Neural cell (in vitro differentiated cells): ENCODE results near the gene DEPDC5. TPM values are rescaled to one million over a fixed set of nuclear protein-coding genes. Genes with fewer than 3 reads are reported as not detected.
"Not testable (repeated sequence)": the region's sequence is repeated elsewhere in the genome, so short reads cannot be mapped to it uniquely, and the experiment has no call there.

Experiments
- H2AFZ ChIP-seq: fragments of 200-600, 300-800 bp; sonication (generic), shearing (Covaris generic); 2 replicates; pipeline ENCODE4 v1.6.0; 2014; ENCODE audit warnings: low read depth, mild to moderate bottlenecking, antibody characterized with exemption, low read length, moderate library complexity
- H3F3A ChIP-seq: fragments of 200-600 bp; shearing (Covaris generic); 2 replicates; pipeline ENCODE4 v1.6.1; 2016; ENCODE audit warnings: mild to moderate bottlenecking, moderate library complexity, mixed read lengths, antibody characterized with exemption, low read length; ENCODE audit not compliant: insufficient read depth, poor library complexity, severe bottlenecking
- H3K27ac ChIP-seq: fragments of 200-600, 300-800 bp; sonication (generic), shearing (Covaris generic); 2 replicates; pipeline ENCODE4 v1.5.1; 2014; ENCODE audit warnings: mild to moderate bottlenecking, low read length, moderate library complexity
- H3K27me3 ChIP-seq: fragments of 300-800, 200-600 bp; sonication (generic), shearing (Covaris generic); 2 replicates; pipeline ENCODE4 v1.6.0; 2014; ENCODE audit warnings: mild to moderate bottlenecking, low read depth, low read length, moderate library complexity; ENCODE audit not compliant: insufficient read depth
- H3K36me3 ChIP-seq: fragments of 300-800, 200-600 bp; sonication (generic), shearing (Covaris generic); 2 replicates; pipeline ENCODE4 v1.5.1; 2014; ENCODE audit warnings: mild to moderate bottlenecking, antibody characterized with exemption, low read length, moderate library complexity; ENCODE audit not compliant: insufficient read depth
- H3K4me2 ChIP-seq: fragments of 300-800, 200-600 bp; sonication (generic), shearing (Covaris generic); 2 replicates; pipeline ENCODE4 v1.6.0; 2014; ENCODE audit warnings: mild to moderate bottlenecking, low read length
- H3K4me3 ChIP-seq: fragments of 300-800, 200-600 bp; sonication (generic), shearing (Covaris generic); 2 replicates; pipeline ENCODE4 v1.5.1; 2014; ENCODE audit warnings: mild to moderate bottlenecking, low read length, moderate library complexity
- H3K79me2 ChIP-seq: fragments of 200-600 bp; shearing (Covaris generic); replicated peaks from 2 replicates; pipeline ENCODE4 v1.6.0; 2014; ENCODE audit warnings: mild to moderate bottlenecking, low read length, moderate library complexity; ENCODE audit not compliant: insufficient read depth
- H3K9ac ChIP-seq: fragments of 300-800, 200-600 bp; sonication (generic), shearing (Covaris generic); 2 replicates; pipeline ENCODE4 v1.6.1; 2016; ENCODE audit warnings: mild to moderate bottlenecking, low read length, mixed read lengths
- H3K9me2 ChIP-seq: fragments of 200-600 bp; shearing (Covaris generic); 2 replicates; pipeline ENCODE4 v1.6.1; 2016; ENCODE audit warnings: mild to moderate bottlenecking, low read length, mixed read lengths; ENCODE audit not compliant: insufficient read depth
- H3K9me3 ChIP-seq: fragments of 200-600, 300-800 bp; sonication (generic), shearing (Covaris generic); 2 replicates; pipeline ENCODE4 v1.6.1; 2016; ENCODE audit warnings: mild to moderate bottlenecking, mixed run types, low read length, moderate library complexity, mixed read lengths
- H4K20me1 ChIP-seq: fragments of 200-600 bp; shearing (Covaris generic); 2 replicates; pipeline ENCODE4 v1.6.1; 2016; ENCODE audit warnings: mild to moderate bottlenecking, mixed run types; ENCODE audit not compliant: insufficient read depth
- EP300 ChIP-seq: fragments of 450-650 bp; conservative IDR thresholded peaks from 2 replicates; pipeline ENCODE4 v1.6.1; 2014; ENCODE audit warnings: antibody characterized with exemption, mild to moderate bottlenecking, moderate library complexity; ENCODE audit not compliant: poor library complexity, severe bottlenecking
- EZH2 ChIP-seq: fragments of 200-600, 300-800 bp; shearing (Covaris generic), sonication (generic); IDR thresholded peaks from 2 replicates; pipeline ENCODE4 v1.6.1; 2014; ENCODE audit warnings: antibody characterized with exemption, low read length, borderline replicate concordance, mild to moderate bottlenecking; ENCODE audit not compliant: insufficient read depth, poor library complexity, severe bottlenecking
- MXI1 ChIP-seq: fragments of 450-650 bp; conservative IDR thresholded peaks from 2 replicates; pipeline ENCODE4 v1.6.1; 2014; ENCODE audit warnings: antibody characterized with exemption, mild to moderate bottlenecking; ENCODE audit not compliant: poor library complexity, severe bottlenecking
- POLR2AphosphoS5 ChIP-seq: IDR thresholded peaks from 2 replicates; pipeline ENCODE4 v1.6.1; 2012
- RAD21 ChIP-seq: fragments of 450-650 bp; conservative IDR thresholded peaks from 2 replicates; pipeline ENCODE4 v1.6.1; 2014; ENCODE audit warnings: antibody characterized with exemption, mild to moderate bottlenecking, moderate library complexity
- SMC3 ChIP-seq: fragments of 450-650 bp; conservative IDR thresholded peaks from 2 replicates; pipeline ENCODE4 v1.6.1; 2014; ENCODE audit warnings: antibody characterized with exemption, mild to moderate bottlenecking, moderate library complexity; ENCODE audit not compliant: poor library complexity
- TAF1 ChIP-seq: IDR thresholded peaks from 2 replicates; pipeline ENCODE4 v1.6.1; 2012; ENCODE audit warnings: low read depth
- polyA plus RNA-seq: library from polyadenylated mRNA; depleted of rRNA; stranded (reverse); fragments of >200 nt; gene quantifications from 2 replicates; pipeline ENCODE4 v1.2.3, GENCODE V29; 2014
- TF ChIP-seq, protein P1 (sequence below): fragments of 450-650 bp; IDR thresholded peaks from 2 replicates; pipeline ENCODE4 v1.5.1; 2014; ENCODE audit warnings: antibody characterized with exemption, mild to moderate bottlenecking, moderate library complexity; ENCODE audit not compliant: poor library complexity, severe bottlenecking
- TF ChIP-seq, protein P2 (sequence below): IDR thresholded peaks from 2 replicates; pipeline ENCODE4 v1.6.1; 2012; ENCODE audit warnings: borderline replicate concordance

Gene DEPDC5
- polyA plus RNA-seq, 1 donor from 2014 or later, result 11.3 TPM

DNA sequence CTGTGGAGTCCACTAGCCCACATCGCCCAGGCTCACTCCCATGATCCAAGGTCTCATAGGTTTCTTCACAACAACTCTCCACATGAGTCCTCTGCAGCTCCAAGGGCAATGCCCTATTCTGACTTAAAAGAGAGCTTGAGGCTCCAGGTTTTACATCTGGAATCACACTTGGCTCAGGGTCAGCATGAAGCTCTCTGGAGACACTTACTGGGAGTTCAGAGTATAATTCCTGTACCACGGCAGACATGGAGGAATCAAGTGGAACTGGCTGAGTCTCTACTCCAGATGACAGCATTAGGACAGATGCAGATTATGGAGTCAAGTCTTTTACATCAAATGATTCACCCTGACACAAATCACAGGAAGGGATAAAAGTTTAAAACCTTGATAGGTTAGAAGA lies 15.3 kb upstream of the DEPDC5 start:
- no peak overlapping the region for H3K4me3 ChIP-seq
- peaks cover 32% of the 10 kb centered on the region for H3K79me2 ChIP-seq
- no peaks in the 10 kb centered on the region for H3K9me2 ChIP-seq
- no peaks in the 10 kb centered on the region for H3K36me3 ChIP-seq
- no peak overlapping the region for H3K27ac ChIP-seq
- H4K20me1 ChIP-seq, result no peaks in the 10 kb centered on the region
- H3K9me3 ChIP-seq, result no peaks in the 10 kb centered on the region
- H3K4me2 ChIP-seq, result no peak overlapping the region
- H2AFZ ChIP-seq, result no peak overlapping the region
- no peak overlapping the region for H3K9ac ChIP-seq
- no peak for TF ChIP-seq TAF1
- TF ChIP-seq, protein P1, sequence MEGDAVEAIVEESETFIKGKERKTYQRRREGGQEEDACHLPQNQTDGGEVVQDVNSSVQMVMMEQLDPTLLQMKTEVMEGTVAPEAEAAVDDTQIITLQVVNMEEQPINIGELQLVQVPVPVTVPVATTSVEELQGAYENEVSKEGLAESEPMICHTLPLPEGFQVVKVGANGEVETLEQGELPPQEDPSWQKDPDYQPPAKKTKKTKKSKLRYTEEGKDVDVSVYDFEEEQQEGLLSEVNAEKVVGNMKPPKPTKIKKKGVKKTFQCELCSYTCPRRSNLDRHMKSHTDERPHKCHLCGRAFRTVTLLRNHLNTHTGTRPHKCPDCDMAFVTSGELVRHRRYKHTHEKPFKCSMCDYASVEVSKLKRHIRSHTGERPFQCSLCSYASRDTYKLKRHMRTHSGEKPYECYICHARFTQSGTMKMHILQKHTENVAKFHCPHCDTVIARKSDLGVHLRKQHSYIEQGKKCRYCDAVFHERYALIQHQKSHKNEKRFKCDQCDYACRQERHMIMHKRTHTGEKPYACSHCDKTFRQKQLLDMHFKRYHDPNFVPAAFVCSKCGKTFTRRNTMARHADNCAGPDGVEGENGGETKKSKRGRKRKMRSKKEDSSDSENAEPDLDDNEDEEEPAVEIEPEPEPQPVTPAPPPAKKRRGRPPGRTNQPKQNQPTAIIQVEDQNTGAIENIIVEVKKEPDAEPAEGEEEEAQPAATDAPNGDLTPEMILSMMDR, result no peak
- no peak for TF ChIP-seq RAD21
- no peak for TF ChIP-seq SMC3
- TF ChIP-seq EP300, result no peak
- TF ChIP-seq, protein P2, sequence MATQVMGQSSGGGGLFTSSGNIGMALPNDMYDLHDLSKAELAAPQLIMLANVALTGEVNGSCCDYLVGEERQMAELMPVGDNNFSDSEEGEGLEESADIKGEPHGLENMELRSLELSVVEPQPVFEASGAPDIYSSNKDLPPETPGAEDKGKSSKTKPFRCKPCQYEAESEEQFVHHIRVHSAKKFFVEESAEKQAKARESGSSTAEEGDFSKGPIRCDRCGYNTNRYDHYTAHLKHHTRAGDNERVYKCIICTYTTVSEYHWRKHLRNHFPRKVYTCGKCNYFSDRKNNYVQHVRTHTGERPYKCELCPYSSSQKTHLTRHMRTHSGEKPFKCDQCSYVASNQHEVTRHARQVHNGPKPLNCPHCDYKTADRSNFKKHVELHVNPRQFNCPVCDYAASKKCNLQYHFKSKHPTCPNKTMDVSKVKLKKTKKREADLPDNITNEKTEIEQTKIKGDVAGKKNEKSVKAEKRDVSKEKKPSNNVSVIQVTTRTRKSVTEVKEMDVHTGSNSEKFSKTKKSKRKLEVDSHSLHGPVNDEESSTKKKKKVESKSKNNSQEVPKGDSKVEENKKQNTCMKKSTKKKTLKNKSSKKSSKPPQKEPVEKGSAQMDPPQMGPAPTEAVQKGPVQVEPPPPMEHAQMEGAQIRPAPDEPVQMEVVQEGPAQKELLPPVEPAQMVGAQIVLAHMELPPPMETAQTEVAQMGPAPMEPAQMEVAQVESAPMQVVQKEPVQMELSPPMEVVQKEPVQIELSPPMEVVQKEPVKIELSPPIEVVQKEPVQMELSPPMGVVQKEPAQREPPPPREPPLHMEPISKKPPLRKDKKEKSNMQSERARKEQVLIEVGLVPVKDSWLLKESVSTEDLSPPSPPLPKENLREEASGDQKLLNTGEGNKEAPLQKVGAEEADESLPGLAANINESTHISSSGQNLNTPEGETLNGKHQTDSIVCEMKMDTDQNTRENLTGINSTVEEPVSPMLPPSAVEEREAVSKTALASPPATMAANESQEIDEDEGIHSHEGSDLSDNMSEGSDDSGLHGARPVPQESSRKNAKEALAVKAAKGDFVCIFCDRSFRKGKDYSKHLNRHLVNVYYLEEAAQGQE, result no peak
- no peak for TF ChIP-seq POLR2AphosphoS5
- TF ChIP-seq EZH2, result no peak
- no peak for TF ChIP-seq MXI1
- H3F3A ChIP-seq, result no peaks in the 10 kb centered on the region
- no peaks in the 10 kb centered on the region for H3K27me3 ChIP-seq

DNA sequence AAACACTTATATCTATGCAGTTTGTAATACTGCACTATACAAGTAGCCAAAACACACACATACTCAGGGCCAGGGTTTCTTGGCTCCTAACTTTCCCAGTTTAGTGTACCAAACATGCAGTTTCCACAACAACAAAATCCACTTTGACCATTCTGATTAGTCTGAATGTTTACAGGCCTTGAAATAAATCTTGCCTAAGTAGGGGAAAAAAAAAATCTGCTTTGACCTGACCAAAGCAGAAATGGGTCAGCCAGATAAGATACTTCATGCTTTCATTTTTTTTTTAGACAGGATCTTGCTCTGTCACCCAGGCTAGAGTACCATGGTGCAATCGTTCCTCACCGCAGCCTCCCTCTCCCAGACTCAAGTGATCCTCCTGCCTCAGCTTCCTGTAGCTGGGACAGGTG lies 14.0 kb upstream of the DEPDC5 start:
- peaks cover 36% of the 10 kb centered on the region for H3K79me2 ChIP-seq
- no peaks in the 10 kb centered on the region for H3F3A ChIP-seq
- TF ChIP-seq MXI1 (no peak), EP300 (no peak), SMC3 (no peak), RAD21 (no peak), TAF1 (no peak), POLR2AphosphoS5 (no peak), EZH2 (no peak)
- TF ChIP-seq, protein P1, result no peak
- TF ChIP-seq, protein P2, result no peak
- H3K4me3 ChIP-seq, result no peak overlapping the region
- no peak overlapping the region for H2AFZ ChIP-seq
- H4K20me1 ChIP-seq, result no peaks in the 10 kb centered on the region
- no peaks in the 10 kb centered on the region for H3K9me3 ChIP-seq
- no peak overlapping the region for H3K9ac ChIP-seq
- H3K4me2 ChIP-seq, result no peak overlapping the region
- no peaks in the 10 kb centered on the region for H3K27me3 ChIP-seq
- no peaks in the 10 kb centered on the region for H3K36me3 ChIP-seq
- no peak overlapping the region for H3K27ac ChIP-seq
- no peaks in the 10 kb centered on the region for H3K9me2 ChIP-seq

DNA sequence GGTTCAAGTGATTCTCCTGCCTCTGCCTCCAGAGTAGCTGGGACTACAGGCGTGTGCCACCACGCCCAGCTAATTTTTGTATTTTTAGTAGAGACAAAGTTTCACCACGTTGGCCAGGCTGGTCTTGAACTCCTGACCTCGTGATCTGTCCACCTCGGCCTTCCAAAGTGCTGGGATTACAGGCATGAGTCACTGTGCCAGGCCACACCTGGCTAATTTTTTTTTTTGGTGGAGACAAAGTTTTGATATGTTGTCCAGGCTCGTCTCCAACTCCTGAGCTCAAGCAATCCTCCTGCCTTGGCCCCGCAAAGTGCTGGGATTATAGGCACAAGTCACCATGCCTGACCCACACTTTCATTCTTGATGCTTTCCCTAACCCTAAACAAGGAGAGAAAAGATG lies 13.5 kb upstream of the DEPDC5 start:
- peaks cover 34% of the 10 kb centered on the region for H3K79me2 ChIP-seq
- not testable (repeated sequence) for H3K36me3 ChIP-seq, H3K4me3 ChIP-seq, H3K9me2 ChIP-seq, H4K20me1 ChIP-seq, H3K9ac ChIP-seq, H3K4me2 ChIP-seq, H3K27me3 ChIP-seq, H3K27ac ChIP-seq, H3K9me3 ChIP-seq, H3F3A ChIP-seq, H2AFZ ChIP-seq
